HEK293 (cell line): ENCODE measurements around the gene HDLBP.

ENCODE experiments used
- CTCF ChIA-PET: fragments of 350-600 bp; formaldehyde crosslinking; extraction: SDS; loops from one replicate; lab custom pipeline; 2021; ENCODE audit warnings: antibody characterized with exemption; lab: Yijun Ruan, JAX
- POLR2A ChIA-PET: fragments of 300-600 bp; formaldehyde crosslinking; extraction: SDS; loops from one replicate; lab custom pipeline; 2020; ENCODE audit warnings: antibody characterized with exemption, inconsistent platforms; lab: Yijun Ruan, JAX
- H3K27ac ChIP-seq: fragments of 200-500 bp; sonication (Bioruptor generic); 2 replicates; pipeline ENCODE4 v1.5.1; 2014; ENCODE audit warnings: low read depth, low read length, control low read depth, inconsistent platforms; ENCODE audit errors: extremely low read depth
- H3K36me3 ChIP-seq, 2 experiments: fragments of 200-500 bp in 1 of 2; sonication (Bioruptor generic) in 1 of 2; 1 replicate in 1 of 2; 2 replicates in 1 of 2; pipeline ENCODE4 v1.5.1; 2014 to 2017; ENCODE audit warnings: inconsistent platforms in 2 of 2, low read length in 2 of 2; ENCODE audit not compliant: control insufficient read depth in 2 of 2, insufficient read depth in 1 of 2
- H3K4me1 ChIP-seq: fragments of 200-500 bp; sonication (Bioruptor generic); 2 replicates; pipeline ENCODE4 v1.5.1; 2014; ENCODE audit warnings: mild to moderate bottlenecking, low read length, inconsistent platforms; ENCODE audit not compliant: control insufficient read depth, insufficient read depth
- H3K4me3 ChIP-seq: 2 replicates; pipeline ENCODE4 v1.5.1; 2011; ENCODE audit warnings: low read depth, mild to moderate bottlenecking, control low read depth, low read length, moderate library complexity
- H3K9me3 ChIP-seq: fragments of 200-500 bp; sonication (Bioruptor generic); 2 replicates; pipeline ENCODE4 v1.5.1; 2014; ENCODE audit warnings: low read depth, low read length, inconsistent platforms; ENCODE audit not compliant: control insufficient read depth, insufficient read depth
- CTCF ChIP-seq: fragments of 450-650 bp; formaldehyde crosslinking; IDR thresholded peaks from 2 replicates; pipeline ENCODE4 v1.5.1; 2016; ENCODE audit warnings: missing biosample characterization, missing genetic modification characterization
- HOXC10 ChIP-seq: sonication (generic); formaldehyde crosslinking; IDR thresholded peaks from 2 replicates; pipeline ENCODE4 v1.8.1; 2023; ENCODE audit warnings: mild to moderate bottlenecking, missing genetic modification reagents
- KLF1 ChIP-seq: fragments of 450-650 bp; formaldehyde crosslinking; IDR thresholded peaks from 2 replicates; pipeline ENCODE4 v1.5.1; 2016; ENCODE audit warnings: missing biosample characterization, missing genetic modification characterization
- KLF9 ChIP-seq: fragments of 450-650 bp; formaldehyde crosslinking; IDR thresholded peaks from 2 replicates; pipeline ENCODE4 v1.5.1; 2016; ENCODE audit warnings: missing biosample characterization, missing genetic modification characterization, low read depth
- PBX3 ChIP-seq: sonication (generic); formaldehyde crosslinking; IDR thresholded peaks from 2 replicates; pipeline ENCODE4 v1.8.1; 2022; ENCODE audit warnings: mild to moderate bottlenecking, moderate library complexity, missing genetic modification reagents
- ZBTB21 ChIP-seq: fragments of 450-650 bp; formaldehyde crosslinking; IDR thresholded peaks from 2 replicates; pipeline ENCODE4 v1.5.1; 2017; ENCODE audit warnings: missing biosample characterization, missing genetic modification characterization
- ZBTB6 ChIP-seq: fragments of 450-650 bp; formaldehyde crosslinking; IDR thresholded peaks from 2 replicates; pipeline ENCODE4 v1.5.1; 2017; ENCODE audit warnings: missing biosample characterization, missing genetic modification characterization
- ZNF148 ChIP-seq: fragments of 450-650 bp; formaldehyde crosslinking; IDR thresholded peaks from 2 replicates; pipeline ENCODE4 v1.5.0; 2017; ENCODE audit warnings: missing biosample characterization, missing genetic modification characterization, borderline replicate concordance
- ZNF155 ChIP-seq: fragments of 450-650 bp; formaldehyde crosslinking; IDR thresholded peaks from 2 replicates; pipeline ENCODE4 v1.5.1; 2016; ENCODE audit warnings: missing biosample characterization, missing genetic modification characterization
- ZNF2 ChIP-seq: fragments of 450-650 bp; formaldehyde crosslinking; IDR thresholded peaks from 2 replicates; pipeline ENCODE4 v1.5.1; 2016; ENCODE audit warnings: missing biosample characterization, missing genetic modification characterization
- ZNF280C ChIP-seq: fragments of 450-650 bp; formaldehyde crosslinking; IDR thresholded peaks from 2 replicates; pipeline ENCODE4 v1.5.1; 2016; ENCODE audit warnings: missing biosample characterization, missing genetic modification characterization
- ZNF280D ChIP-seq: fragments of 450-650 bp; formaldehyde crosslinking; IDR thresholded peaks from 2 replicates; pipeline ENCODE4 v1.5.1; 2016; ENCODE audit warnings: missing biosample characterization, missing genetic modification characterization
- ZNF350 ChIP-seq: fragments of 450-650 bp; formaldehyde crosslinking; IDR thresholded peaks from 2 replicates; pipeline ENCODE4 v1.5.0; 2017; ENCODE audit warnings: missing biosample characterization, mild to moderate bottlenecking, missing genetic modification characterization
- ZNF549 ChIP-seq: fragments of 450-650 bp; IDR thresholded peaks from 2 replicates; pipeline ENCODE4 v1.5.1; 2018; ENCODE audit warnings: missing biosample characterization, missing genetic modification characterization, mild to moderate bottlenecking, inconsistent platforms, moderate library complexity
- ZNF624 ChIP-seq: fragments of 450-650 bp; formaldehyde crosslinking; IDR thresholded peaks from 2 replicates; pipeline ENCODE4 v1.5.1; 2017; ENCODE audit warnings: missing biosample characterization, missing genetic modification characterization
- ZNF776 ChIP-seq: fragments of 450-650 bp; formaldehyde crosslinking; IDR thresholded peaks from 2 replicates; pipeline ENCODE4 v1.5.0; 2017; ENCODE audit warnings: missing biosample characterization, missing genetic modification characterization, borderline replicate concordance
- ZNF785 ChIP-seq: fragments of 450-650 bp; formaldehyde crosslinking; IDR thresholded peaks from 2 replicates; pipeline ENCODE4 v1.5.1; 2016; ENCODE audit warnings: missing biosample characterization, missing genetic modification characterization
- ZSCAN30 ChIP-seq: fragments of 450-650 bp; IDR thresholded peaks from 2 replicates; pipeline ENCODE4 v1.5.1; 2018; ENCODE audit warnings: missing biosample characterization, mild to moderate bottlenecking, missing genetic modification characterization, moderate library complexity

HDLBP gene

GRCh38 chr2:241182126-241182525 is 133.3 kb downstream of the HDLBP start (continued):
- no peak for TF ChIP-seq ZNF785 (tag by site-specific recombination)

- ChIA-PET CTCF (no interaction called here), POLR2A (no interaction called here)
- no peak overlapping the region for H3K27ac ChIP-seq
- no peak for TF ChIP-seq ZNF624 (tag by site-specific recombination)
- TF ChIP-seq ZNF280C (tag by site-specific recombination) = no peak
- no peak for TF ChIP-seq ZBTB21 (tag by site-specific recombination)
- peak; percentile 41; the same call in 1 of the 2 replicates for TF ChIP-seq CTCF (tag by site-specific recombination)
- no peak for TF ChIP-seq ZNF549 (tag by site-specific recombination)
- H3K9me3 ChIP-seq = no peaks in the 10 kb centered on the region
- no peak overlapping the region for H3K4me3 ChIP-seq
- H3K36me3 ChIP-seq = peaks cover 0 to 29% of the 10 kb centered on the region in 2 experiments; a peak in 2 of 3 replicates
- H3K4me1 ChIP-seq = no peaks in the 10 kb centered on the region
These were observed 135.0 kb downstream of the HDLBP start for GRCh38 chr2:241180495-241180894.

GRCh38 chr2:241179899-241180298 is 135.6 kb downstream of the HDLBP start:
- CTCF ChIA-PET = no interaction called here

More at GRCh38 chr2:241179899-241180298, 135.6 kb downstream of the HDLBP start:
- TF ChIP-seq ZNF148 (tag by site-specific recombination) (no peak), ZNF2 (no peak), ZBTB6 (tag by site-specific recombination) (no peak), KLF9 (tag by site-specific recombination) (no peak), ZNF776 (tag by site-specific recombination) (no peak), HOXC10 (no peak), KLF1 (tag by site-specific recombination) (no peak), ZNF155 (no peak), ZNF280D (tag by site-specific recombination) (no peak), ZNF350 (tag by site-specific recombination) (no peak), PBX3 (no peak), ZSCAN30 (tag by site-specific recombination) (no peak)
- Histone ChIP-seq H3K4me3 (no peak overlapping the region), H3K9me3 (no peaks in the 10 kb centered on the region), H3K4me1 (no peaks in the 10 kb centered on the region), H3K36me3 (peaks cover 0 to 35% of the 10 kb centered on the region in 2 experiments; a peak in 2 of 3 replicates), H3K27ac (no peak overlapping the region)
- POLR2A ChIA-PET = no interaction called here
